Spinal cord (tissue), 10 donors: ENCODE results near the gene DPAGT1. TPM values are rescaled to one million over a fixed set of nuclear protein-coding genes. Genes with fewer than 3 reads are reported as not detected.
"Not testable (repeated sequence)": the region's sequence is repeated elsewhere in the genome, so short reads cannot be mapped to it uniquely, and the experiment has no call there.

Experiments used
- DNase-seq, 6 donors: peaks; one replicate each; pipeline versions ENCODE4 v3.0.0 to v3.0.0-alpha.2; 2013 to 2015; ENCODE audit warnings: low spot score in 6 of 6, low read depth in 4 of 6
- H3K27ac ChIP-seq: one replicate; pipeline ENCODE4 v1.5.1; 2013; ENCODE audit warnings: low read depth, low read length, control low read depth
- H3K27me3 ChIP-seq: one replicate; pipeline ENCODE4 v1.6.1; 2013; ENCODE audit warnings: low read length; ENCODE audit not compliant: control insufficient read depth, insufficient read depth
- H3K36me3 ChIP-seq: one replicate; pipeline ENCODE4 v1.6.1; 2013; ENCODE audit warnings: low read length; ENCODE audit not compliant: control insufficient read depth, insufficient read depth
- H3K4me1 ChIP-seq: one replicate; pipeline ENCODE4 v1.6.1; 2013; ENCODE audit warnings: low read length; ENCODE audit not compliant: control insufficient read depth, insufficient read depth
- H3K4me3 ChIP-seq: one replicate; pipeline ENCODE4 v1.5.1; 2013; ENCODE audit warnings: low read depth, low read length, control low read depth
- H3K9me3 ChIP-seq: one replicate; pipeline ENCODE4 v1.6.1; 2013; ENCODE audit warnings: low read length; ENCODE audit not compliant: control insufficient read depth, insufficient read depth
- WGBS: methylation state at CpG from one replicate; pipeline ENCODE4 v1.1.5; 2013; ENCODE audit warnings: missing lambda C conversion rate; ENCODE audit not compliant: insufficient coverage; 5-methylcytosine and 5-hydroxymethylcytosine counted together
- polyA plus RNA-seq, 2 donors: library from polyadenylated mRNA; unstranded; fragments of 120-200 nt; gene quantifications; one replicate each; pipeline ENCODE4 v1.2.1, GENCODE V29; 2013; ENCODE audit not compliant: insufficient read length in 2 of 2
- total RNA-seq, 2 donors: library from RNA; depleted of rRNA in 1 of 2; stranded (reverse); fragments of 120-200 nt in 1 of 2; fragments of >200 nt in 1 of 2; gene quantifications; one replicate each; pipeline versions ENCODE4 v1.2.3 to v1.2.4, GENCODE V29; 2013 to 2014
- donor health status: healthy.

The DPAGT1 gene
- total and polyA plus RNA-seq, 4 donors, result 12.9 to 44.3 (median 32.2) TPM

GRCh38 chr11:119067371-119068222 lies 34.1 kb downstream of the DPAGT1 start, which contains the start of gene VPS11:
Gene VPS11 (plus strand): TSS chr11:119067818. CDS start chr11:119067824, 6 bp downstream.
- Histone ChIP-seq H3K9me3 (no peaks in the 10 kb centered on the region), H3K36me3 (peaks cover 39% of the 10 kb centered on the region), H3K4me1 (peaks cover 23% of the 10 kb centered on the region), H3K4me3 (peak within 1 kb of the TSS; percentile 98), H3K27me3 (no peaks in the 10 kb centered on the region), H3K27ac (peak within 1 kb of the TSS; percentile 89)
- WGBS, result under 1% methylated on average over 44 of the region's 49 CpGs
- peak; percentile 84 to 98 (median 92) for DNase-seq

DNA sequence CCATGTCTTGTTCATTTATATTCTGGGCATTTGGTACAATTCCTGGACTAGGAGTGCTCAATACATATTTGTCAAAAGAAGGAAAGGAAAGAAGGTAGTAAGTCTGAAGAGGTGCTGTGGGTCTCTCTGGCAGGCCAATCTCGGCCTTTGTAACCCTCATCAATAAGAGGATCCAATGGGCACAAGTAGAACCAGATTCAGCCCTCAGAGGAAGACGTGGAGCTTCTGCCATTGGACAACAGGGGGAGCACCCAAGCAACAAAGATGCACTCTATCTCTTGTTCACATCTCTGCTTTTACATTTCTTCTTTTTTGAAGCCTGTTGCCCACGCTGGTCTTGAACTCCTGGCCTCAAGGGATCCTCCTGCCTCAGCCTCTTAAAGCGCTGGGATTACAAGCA lies 36.3 kb downstream of the DPAGT1 start:
- 45% methylated on average over 4 of the region's 4 CpGs for WGBS
- Histone ChIP-seq H3K36me3 (peaks cover 21% of the 10 kb centered on the region), H3K27me3 (no peaks in the 10 kb centered on the region), H3K4me3 (no peak overlapping the region), H3K9me3 (no peaks in the 10 kb centered on the region), H3K4me1 (peaks cover 23% of the 10 kb centered on the region), H3K27ac (no peak overlapping the region)
- peak in 1 of 6 donors; percentile 8 for DNase-seq

GRCh38 chr11:119062779-119063178 lies 38.9 kb downstream of the DPAGT1 start:
- peaks cover 20% of the 10 kb centered on the region for H3K4me1 ChIP-seq
- 84% methylated on average over 3 of the region's 5 CpGs for WGBS
- no peak overlapping the region for H3K4me3 ChIP-seq
- no peak for DNase-seq
- no peak overlapping the region for H3K27ac ChIP-seq
- H3K36me3 ChIP-seq, result peaks cover 15% of the 10 kb centered on the region
- no peaks in the 10 kb centered on the region for H3K27me3 ChIP-seq
- no peaks in the 10 kb centered on the region for H3K9me3 ChIP-seq

DNA sequence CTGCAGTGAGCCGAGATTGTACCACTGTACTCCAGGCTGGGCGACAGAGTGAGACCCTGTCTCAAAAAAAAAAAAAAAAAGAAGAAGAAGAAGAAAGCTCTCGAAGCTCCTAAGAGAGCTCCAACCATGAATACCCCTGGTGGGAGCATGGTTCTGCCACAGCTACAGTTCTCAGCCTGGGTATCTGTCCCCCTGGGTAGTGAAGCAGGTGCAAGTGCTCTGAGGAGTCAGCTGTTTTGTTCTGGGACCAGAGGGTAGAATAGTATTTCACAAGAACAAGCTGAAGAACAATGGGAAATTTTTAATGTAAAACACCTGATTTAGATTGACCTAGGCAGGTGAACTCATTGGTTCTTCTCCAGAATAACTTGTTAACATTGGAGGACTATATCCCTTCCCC lies 40.4 kb downstream of the DPAGT1 start:
- Histone ChIP-seq H3K36me3 (peaks cover 15% of the 10 kb centered on the region), H3K27me3 (no peaks in the 10 kb centered on the region), H3K27ac (no peak overlapping the region), H3K4me3 (no peak overlapping the region), H3K4me1 (peaks cover 15% of the 10 kb centered on the region), H3K9me3 (no peaks in the 10 kb centered on the region)
- no peak for DNase-seq
- 93% methylated on average over 2 of the region's 3 CpGs for WGBS

DNA sequence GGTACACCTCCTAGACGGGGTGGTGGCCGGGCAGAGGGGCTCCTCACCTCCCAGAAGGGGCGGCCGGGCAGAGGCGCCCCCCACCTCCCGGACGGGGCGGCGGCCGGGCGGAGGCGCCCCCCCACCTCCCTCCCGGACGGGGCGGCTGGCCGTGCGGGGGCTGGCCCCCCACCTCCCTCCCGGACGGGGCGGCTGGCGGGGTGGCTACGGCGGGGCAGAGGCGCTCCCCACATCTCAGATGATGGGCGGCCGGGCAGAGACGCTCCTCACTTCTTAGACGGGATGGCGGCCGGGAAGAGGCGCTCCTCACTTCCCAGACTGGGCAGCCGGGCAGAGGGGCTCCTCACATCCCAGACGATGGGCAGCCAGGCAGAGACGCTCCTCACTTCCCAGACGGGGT lies 42.5 kb downstream of the DPAGT1 start:
- Histone ChIP-seq H3K36me3 (peaks cover 21% of the 10 kb centered on the region), H3K4me1 (peaks cover 21% of the 10 kb centered on the region)
- H3K9me3 ChIP-seq, H3K27me3 ChIP-seq, H3K4me3 ChIP-seq, H3K27ac ChIP-seq, DNase-seq: not testable (repeated sequence)
- WGBS, result 89% methylated on average over 14 of the region's 35 CpGs

- no peaks in the 10 kb centered on the region for H3K9me3 ChIP-seq
- DNase-seq, result peak; percentile 77 to 99 (median 95)
- peak within 1 kb of the TSS; percentile 93 for H3K4me3 ChIP-seq
- WGBS, result under 1% methylated on average over 79 of the region's 79 CpGs
- H3K36me3 ChIP-seq, result peaks cover 36% of the 10 kb centered on the region
- H3K27me3 ChIP-seq, result no peaks in the 10 kb centered on the region
- H3K27ac ChIP-seq, result peak within 1 kb of the TSS; percentile 92
- peaks cover 21% of the 10 kb centered on the region for H3K4me1 ChIP-seq
Observed at GRCh38 chr11:119057000-119057769, 44.5 kb downstream of the DPAGT1 start, which contains the start of gene HYOU1. Gene HYOU1 (minus strand): TSS chr11:119057205. CDS start chr11:119056160, 1,045 bp downstream.

DNA sequence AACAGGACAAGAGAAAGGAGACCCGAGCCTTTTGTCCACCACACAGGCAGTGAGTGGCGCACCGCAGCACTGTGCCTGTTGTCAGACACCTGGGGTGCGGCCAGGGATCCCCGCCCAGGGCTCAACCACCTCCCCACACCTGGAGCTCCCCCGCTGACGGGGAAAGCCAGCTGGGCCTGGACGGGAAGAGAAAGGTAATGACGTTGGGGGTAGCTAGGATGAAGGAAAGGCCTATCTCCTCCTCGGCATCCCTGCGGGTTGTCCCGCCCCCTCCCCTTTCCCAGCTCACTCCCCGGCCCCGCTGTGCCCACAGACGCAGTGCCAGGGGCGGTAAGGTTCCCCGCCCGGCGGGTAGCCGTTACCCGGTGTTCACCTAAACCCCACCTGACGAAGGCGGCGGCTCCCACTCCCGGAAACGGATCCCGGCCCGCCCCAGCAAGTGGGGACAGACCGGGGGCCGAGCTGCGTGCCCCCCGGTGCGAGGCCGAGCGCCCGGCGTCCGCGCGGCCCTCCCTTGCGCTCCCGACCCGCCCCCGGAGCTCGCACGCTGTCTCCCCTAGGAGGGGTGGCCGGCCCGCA lies 45.1 kb downstream of the DPAGT1 start:
- Histone ChIP-seq H3K36me3 (peaks cover 43% of the 10 kb centered on the region), H3K27ac (peak overlapping the region; percentile 73), H3K4me1 (peaks cover 21% of the 10 kb centered on the region), H3K9me3 (no peaks in the 10 kb centered on the region), H3K27me3 (no peaks in the 10 kb centered on the region), H3K4me3 (peak overlapping the region; percentile 73)
- under 1% methylated on average over 42 of the region's 48 CpGs for WGBS
- DNase-seq, result peak in 1 of 6 donors; percentile 15

DNA sequence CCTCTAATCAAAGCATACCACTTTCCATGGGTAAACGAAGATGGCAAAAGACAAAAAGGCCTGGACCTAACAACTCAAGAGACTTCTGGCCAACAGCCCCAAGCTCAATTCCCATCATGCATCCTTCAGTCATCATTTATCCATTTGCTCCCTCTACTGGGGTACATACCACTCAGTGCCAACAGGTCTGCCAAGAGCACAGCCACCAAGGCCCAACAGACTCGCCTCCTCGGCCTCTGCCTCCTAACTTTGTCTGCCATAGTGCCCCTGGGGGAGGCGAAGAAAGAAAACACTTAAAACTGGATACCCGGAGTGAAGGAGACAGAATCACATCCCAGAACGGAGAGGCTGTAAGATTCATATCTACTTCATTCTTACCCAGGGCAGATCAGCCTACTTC lies 45.8 kb downstream of the DPAGT1 start:
- WGBS, result 20% methylated on average over 4 of the region's 6 CpGs

DNA sequence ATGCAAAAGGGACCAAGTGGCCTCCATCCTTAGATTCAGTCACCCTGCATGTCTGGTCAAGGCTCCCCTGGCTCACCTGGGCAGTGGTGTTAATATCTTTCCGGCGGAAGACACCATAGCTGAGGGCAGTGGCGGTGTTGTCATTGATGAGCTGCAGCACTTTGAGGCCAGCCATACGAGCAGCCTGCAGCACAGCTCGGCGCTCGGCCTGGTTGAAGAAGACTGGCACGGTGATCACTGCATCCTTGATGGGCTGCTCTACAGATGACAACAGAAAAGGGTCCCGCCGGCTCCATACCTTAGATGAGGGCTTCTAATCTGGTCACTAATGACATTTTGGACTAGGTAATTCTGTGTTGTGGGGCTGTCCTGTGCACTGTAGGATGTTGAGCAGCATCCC lies 47.2 kb downstream of the DPAGT1 start:
- WGBS, result 99% methylated on average over 8 of the region's 10 CpGs
- peaks cover 21% of the 10 kb centered on the region for H3K4me1 ChIP-seq

More for the DNA sequence above, 45.8 kb downstream of the DPAGT1 start:
- Histone ChIP-seq H3K27ac (peak overlapping the region; percentile 4), H3K36me3 (peaks cover 45% of the 10 kb centered on the region), H3K4me3 (peak overlapping the region; percentile 73), H3K27me3 (no peaks in the 10 kb centered on the region), H3K9me3 (no peaks in the 10 kb centered on the region), H3K4me1 (peaks cover 21% of the 10 kb centered on the region)
- DNase-seq, result peak in 2 of 6 donors; percentile 9 to 15

More for the DNA sequence above, 47.2 kb downstream of the DPAGT1 start:
- Histone ChIP-seq H3K9me3 (no peaks in the 10 kb centered on the region), H3K27ac (no peak overlapping the region), H3K27me3 (no peaks in the 10 kb centered on the region), H3K4me3 (no peak overlapping the region), H3K36me3 (peaks cover 56% of the 10 kb centered on the region)
- DNase-seq, result no peak
